Limb (tissue), 2 donors: ENCODE measurements around the gene PPP1R12A.
"Not testable (repeated sequence)": the region's sequence is repeated elsewhere in the genome, so short reads cannot be mapped to it uniquely, and the experiment has no call there.

Experiments
- DNase-seq, 2 donors: peaks; one replicate each; pipeline ENCODE4 v3.0.0-alpha.2; 2016; ENCODE audit errors: extremely low spot score in 2 of 2

PPP1R12A gene

DNA sequence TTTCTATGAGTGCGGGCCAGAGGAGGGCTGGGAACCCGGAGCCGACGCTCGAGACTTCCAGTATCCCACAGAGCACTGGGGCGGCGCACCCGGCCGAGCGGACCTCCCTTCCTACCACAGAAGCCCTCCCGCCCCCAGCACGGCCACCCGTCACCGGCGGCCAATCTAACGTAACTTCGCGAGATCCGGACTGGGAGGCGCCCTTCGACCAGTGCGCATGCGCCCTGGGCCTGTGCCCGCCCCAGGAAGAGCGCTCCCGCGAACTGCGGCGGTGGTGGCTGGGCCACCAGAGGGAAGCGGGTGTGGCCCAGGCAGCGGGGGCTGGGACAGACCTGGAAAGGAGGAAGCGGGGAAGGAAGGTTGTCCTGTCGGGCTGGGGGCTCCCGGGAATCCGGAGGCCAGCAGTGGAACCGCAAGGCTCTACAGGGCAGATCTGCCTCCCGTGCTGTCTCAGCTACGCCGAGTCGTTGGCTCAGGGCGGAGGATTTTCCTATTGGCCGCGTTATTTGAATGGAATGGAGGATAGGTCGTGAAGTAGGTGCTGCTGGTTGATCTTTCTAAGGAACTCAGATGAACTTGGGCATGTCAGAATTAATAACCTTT lies at the start of gene PPP1R12A:
PPP1R12A (minus strand) TSS at position 77 of the 603 bp plus-strand sequence. CDS start 166 bp downstream, outside the sequence.
- peak; percentile 97 to 98 for DNase-seq

GRCh38 chr12:79983986-79984620 lies 49.2 kb upstream of the PPP1R12A start:
- no peak for DNase-seq

DNA sequence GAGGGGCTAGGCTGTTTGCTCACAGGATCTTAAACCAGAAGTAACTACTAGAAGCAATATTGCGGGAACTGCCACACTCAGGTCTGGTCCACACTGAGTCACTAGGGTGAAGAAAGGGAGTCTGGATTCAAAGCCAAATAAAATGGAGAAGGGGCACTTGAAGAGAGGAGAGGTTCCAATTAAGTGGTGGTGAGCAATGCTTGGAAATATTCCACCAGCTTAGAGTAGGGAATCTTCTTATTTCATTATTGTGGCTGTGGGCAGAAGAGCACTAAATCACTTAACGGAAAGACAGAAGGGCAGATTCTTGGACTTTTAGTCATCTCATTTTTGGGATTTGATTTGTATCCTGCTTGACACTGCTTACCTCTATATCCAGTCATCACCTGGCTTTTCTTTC lies 48.6 kb upstream of the PPP1R12A start:
- DNase-seq: no peak

GRCh38 chr12:79982086-79983062 lies 47.5 kb upstream of the PPP1R12A start:
- DNase-seq: no peak

GRCh38 chr12:79978692-79979091 lies 43.8 kb upstream of the PPP1R12A start:
- no peak for DNase-seq

DNA sequence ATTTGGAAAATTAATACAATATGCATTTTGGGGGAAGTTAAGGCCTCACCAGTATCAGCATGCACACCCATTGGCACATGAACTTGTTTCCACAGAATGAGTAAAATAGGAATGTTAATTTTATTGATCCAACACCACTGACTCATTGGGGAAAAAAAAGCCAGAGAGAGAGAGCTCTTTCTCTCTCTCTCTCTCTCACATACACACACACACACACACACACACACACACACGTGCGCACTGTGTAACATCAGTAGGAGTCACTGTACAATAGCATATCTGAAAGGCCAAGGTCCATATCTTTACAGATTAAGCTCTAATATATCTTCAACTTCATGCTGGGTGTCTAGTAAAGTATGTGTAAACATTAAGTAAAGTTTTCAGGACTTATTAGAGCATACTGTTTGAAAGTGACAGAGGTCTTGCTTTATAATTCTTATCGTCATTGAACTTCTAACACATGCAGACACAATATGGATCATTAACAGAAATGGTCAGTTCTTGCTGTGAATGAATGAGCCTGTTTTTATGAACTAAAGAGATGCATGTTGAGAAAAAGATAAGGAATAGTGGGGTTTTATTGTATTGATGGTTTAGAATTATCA lies 43.1 kb upstream of the PPP1R12A start:
- DNase-seq: not testable (repeated sequence)

GRCh38 chr12:79975143-79975542 lies 40.2 kb upstream of the PPP1R12A start:
- no peak for DNase-seq

DNA sequence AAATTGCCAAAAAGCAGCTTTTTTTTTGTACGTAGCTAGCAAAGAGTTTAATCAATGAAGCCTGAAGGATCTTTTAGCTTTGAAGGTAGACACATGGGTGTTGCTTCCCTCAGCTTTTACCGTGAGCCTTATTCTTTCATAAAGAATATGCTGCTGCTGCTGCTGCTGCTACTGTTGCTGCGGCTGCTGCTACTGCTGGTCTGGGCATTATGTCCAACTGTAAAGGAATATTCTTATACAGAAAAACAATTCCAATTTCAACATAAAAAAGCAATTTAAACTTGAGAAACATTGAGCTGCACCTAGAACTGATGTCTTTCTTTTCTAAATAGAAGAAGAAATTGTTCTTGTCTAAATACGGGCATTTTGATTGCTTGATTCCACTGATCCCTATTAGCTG lies 38.9 kb upstream of the PPP1R12A start:
- no peak for DNase-seq

- DNase-seq: no peak
These were observed 29.3 kb upstream of the PPP1R12A start for GRCh38 chr12:79964100-79964627.

DNA sequence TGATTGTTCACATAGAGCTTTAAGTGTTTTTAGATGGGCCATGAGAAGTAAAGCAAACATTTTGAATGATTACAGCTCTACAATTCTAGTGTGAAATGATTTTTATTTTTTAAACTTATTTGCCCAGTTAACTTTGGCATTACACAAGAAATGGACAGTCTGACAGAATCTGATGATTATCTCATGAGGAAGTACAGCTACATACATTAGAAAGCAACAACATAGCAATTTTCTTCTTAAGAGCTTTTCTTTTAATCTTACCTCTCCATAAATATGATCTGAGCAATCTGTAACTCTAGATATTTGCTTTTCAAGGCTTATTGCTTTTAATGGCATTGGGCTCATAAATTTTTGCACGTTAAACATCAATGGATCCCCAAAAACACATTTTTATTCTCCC lies 26.5 kb upstream of the PPP1R12A start:
- no peak for DNase-seq

GRCh38 chr12:79959484-79959883 lies 24.6 kb upstream of the PPP1R12A start:
- no peak for DNase-seq

GRCh38 chr12:79956896-79957295 lies 22.0 kb upstream of the PPP1R12A start:
- no peak for DNase-seq

DNA sequence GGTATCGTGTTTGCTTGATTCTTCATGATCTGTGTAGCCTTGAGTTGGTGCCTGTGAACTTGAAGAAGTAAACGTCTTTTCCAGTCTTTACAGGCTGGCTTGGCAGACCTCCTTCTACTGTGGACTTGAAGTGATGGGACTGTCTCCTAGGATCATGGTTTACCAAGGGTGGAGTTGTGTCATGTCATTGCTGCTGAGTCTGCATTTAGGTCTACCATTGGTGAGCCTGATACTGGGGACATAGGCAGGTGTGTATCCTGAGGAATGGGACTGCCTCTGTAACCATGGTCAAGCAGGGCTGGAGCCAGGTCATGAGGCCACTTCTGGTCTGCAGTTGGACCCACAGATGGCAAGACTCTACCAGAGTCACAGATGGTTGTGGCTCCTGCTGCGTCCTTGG lies 20.7 kb upstream of the PPP1R12A start:
- DNase-seq: no peak

DNA sequence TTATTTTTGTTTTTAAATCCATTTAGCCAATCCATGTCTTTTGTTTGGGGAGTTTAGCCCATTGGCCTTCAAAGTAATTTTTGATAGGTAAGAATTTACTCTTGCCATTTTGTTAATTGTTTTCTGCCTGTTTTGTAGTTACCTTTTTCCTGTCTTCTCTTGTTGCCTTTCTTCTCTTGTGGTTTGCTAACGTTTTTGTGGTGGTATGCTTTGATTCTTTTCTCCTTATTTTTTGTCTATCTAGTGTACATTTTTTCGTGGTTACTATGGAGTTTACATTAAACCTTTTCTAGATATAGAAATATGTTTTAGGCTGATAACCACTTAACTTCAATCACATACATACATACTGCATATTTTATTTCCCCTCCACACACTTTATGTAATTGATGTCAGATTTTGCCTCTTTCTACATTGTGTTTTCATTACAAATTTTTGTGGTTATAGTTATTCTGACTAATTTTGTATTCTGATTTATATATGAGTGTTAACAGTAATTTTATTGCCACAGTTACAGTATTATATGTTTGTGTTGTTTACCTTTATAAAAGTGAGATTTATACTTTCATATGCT lies 19.2 kb upstream of the PPP1R12A start:
- no peak for DNase-seq

GRCh38 chr12:79949098-79949497 lies 14.2 kb upstream of the PPP1R12A start:
- no peak for DNase-seq

- no peak for DNase-seq
These were observed 10.5 kb upstream of the PPP1R12A start for GRCh38 chr12:79945433-79945832.

- DNase-seq: no peak
These were observed 9.7 kb upstream of the PPP1R12A start for GRCh38 chr12:79944565-79944964.

DNA sequence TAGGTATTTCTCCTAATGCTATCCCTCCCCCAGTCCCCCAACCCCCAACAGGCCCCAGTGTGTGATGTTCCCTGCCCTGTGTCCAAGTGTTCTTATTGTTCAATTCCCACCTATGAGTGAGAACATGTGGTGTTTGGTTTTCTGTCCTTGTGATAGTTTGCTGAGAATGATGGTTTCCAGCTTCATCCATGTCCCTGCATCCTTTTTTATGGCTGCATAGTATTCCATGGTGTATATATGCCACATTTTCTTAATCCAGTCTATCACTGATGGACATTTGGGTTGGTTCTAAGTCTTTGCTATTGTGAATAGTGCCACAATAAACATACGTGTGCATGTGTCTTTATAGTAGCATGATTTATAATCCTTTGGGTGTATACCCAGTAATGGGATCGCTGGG lies 7.9 kb upstream of the PPP1R12A start:
- not testable (repeated sequence) for DNase-seq

DNA sequence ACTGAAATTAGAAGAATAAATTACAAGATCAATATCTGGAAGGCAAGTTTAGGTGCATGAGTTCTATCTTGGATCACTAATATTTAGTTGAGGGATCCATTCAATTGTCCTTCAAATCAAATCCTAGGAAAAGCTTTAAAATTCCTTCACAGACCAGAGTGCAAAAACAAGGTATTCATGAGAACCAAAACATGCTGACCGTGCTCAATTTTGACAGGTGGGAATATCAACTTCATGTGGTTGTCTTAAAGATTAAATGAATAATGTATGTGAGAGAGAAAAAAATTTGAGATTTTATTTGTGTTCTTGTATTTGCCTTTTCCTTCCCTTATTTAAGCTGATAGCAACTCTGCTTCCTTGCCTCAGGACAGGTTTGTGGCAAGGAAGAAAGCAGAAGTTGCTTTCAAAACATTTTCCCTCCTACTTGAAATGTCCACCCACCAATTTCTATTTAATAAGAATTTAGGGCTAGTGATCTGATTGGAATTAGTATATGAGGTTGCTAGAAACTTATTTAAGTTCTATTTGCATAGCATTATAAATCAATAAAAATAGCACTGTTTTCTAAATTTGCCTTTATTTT lies 4.9 kb upstream of the PPP1R12A start:
- no peak for DNase-seq

DNA sequence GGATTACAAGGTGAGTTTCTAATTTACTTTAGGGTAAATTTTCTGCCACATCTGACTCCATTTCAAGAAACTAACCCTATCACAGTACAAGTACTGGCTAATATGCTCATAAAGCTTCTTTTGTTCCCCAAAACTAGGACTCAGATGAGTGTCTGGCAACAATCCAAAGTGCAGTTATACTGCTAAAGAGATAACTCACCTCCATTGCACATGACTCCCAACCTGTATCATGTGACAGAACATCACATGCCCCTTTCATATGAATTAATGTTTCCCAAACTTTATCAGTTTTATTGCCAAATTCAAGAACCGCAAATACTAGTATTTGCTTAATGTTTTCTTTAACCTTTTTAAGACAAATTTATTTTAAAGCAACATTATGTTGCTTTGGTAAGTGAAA lies 3.9 kb upstream of the PPP1R12A start:
- no peak for DNase-seq

GRCh38 chr12:79936670-79937069 lies 1.8 kb upstream of the PPP1R12A start:
- DNase-seq: no peak
